Activated CD8-positive, alpha-beta memory T cell treated with anti-CD3 and anti-CD28 coated beads, Interleukin-2, amount 50 U/mL, for 48 hours (primary cell): ENCODE results near the gene MAGEB17.

ENCODE experiments used
- DNase-seq: peaks from one replicate; pipeline ENCODE4 v3.0.0-alpha.2; 2020

The MAGEB17 gene

GRCh38 chrX:16212024-16212423 is 44.7 kb downstream of the MAGEB17 start:
- no peak for DNase-seq

- DNase-seq, result no peak
Measured at GRCh38 chrX:16212436-16212835, 45.2 kb downstream of the MAGEB17 start.

- DNase-seq, result no peak
Measured at GRCh38 chrX:16213961-16214360, 46.7 kb downstream of the MAGEB17 start.

GRCh38 chrX:16215660-16216059 is 48.4 kb downstream of the MAGEB17 start:
- DNase-seq, result no peak
